Keratinocyte (primary cell): Measurements from ENCODE around the gene CCL4L2. TPM values are rescaled to one million over a fixed set of nuclear protein-coding genes. Genes with fewer than 3 reads are reported as not detected.
"Not testable (repeated sequence)": the region's sequence is repeated elsewhere in the genome, so short reads cannot be mapped to it uniquely, and the experiment has no call there.

Source experiments
- DNase-seq: peaks from one replicate; pipeline ENCODE4 v3.0.0-alpha.2; 2011; ENCODE audit warnings: low read depth, missing footprints, low spot score
- FAIRE-seq: peaks from 2 replicates; lab custom pipeline; 2011; peaks lifted over from hg19 to GRCh38; lab: Jason Lieb, UNC
- H2AFZ ChIP-seq: 2 replicates; pipeline ENCODE4 v1.6.0; 2012; ENCODE audit warnings: low read length, control low read depth, inconsistent platforms; ENCODE audit not compliant: control insufficient read depth
- H3K27ac ChIP-seq: 2 replicates; pipeline ENCODE4 v1.5.1; 2011; ENCODE audit warnings: low read length; ENCODE audit not compliant: control insufficient read depth, insufficient read depth
- H3K27me3 ChIP-seq: 3 replicates; pipeline ENCODE4 v1.6.0; 2011; ENCODE audit warnings: low read length; ENCODE audit not compliant: control insufficient read depth, insufficient read depth; ENCODE audit errors: extremely low read depth
- H3K36me3 ChIP-seq, 2 experiments: 2 replicates in 1 of 2; 3 replicates in 1 of 2; pipeline ENCODE4 v1.5.1; 2011; ENCODE audit warnings: low read length in 2 of 2, mild to moderate bottlenecking in 1 of 2; ENCODE audit not compliant: control insufficient read depth in 2 of 2, insufficient read depth in 2 of 2; ENCODE audit errors: extremely low read depth in 1 of 2
- H3K4me1 ChIP-seq: 3 replicates; pipeline ENCODE4 v1.5.1; 2011; ENCODE audit warnings: low read length; ENCODE audit not compliant: control insufficient read depth, insufficient read depth; ENCODE audit errors: extremely low read depth
- H3K4me2 ChIP-seq: 3 replicates; pipeline ENCODE4 v1.6.0; 2011; ENCODE audit warnings: low read depth, low read length; ENCODE audit not compliant: control insufficient read depth, insufficient read depth; ENCODE audit errors: extremely low read depth
- H3K4me3 ChIP-seq, 3 experiments: fragments of 200-600 bp in 1 of 3; sonication (generic) in 1 of 3; 2 replicates in 2 of 3; 3 replicates in 1 of 3; pipeline ENCODE4 v1.5.1; 2011 to 2016; ENCODE audit warnings: low read length in 3 of 3, mild to moderate bottlenecking in 3 of 3, control low read depth in 2 of 3, inconsistent platforms in 1 of 3, low read depth in 1 of 3, mixed read lengths in 1 of 3, mixed run types in 1 of 3, moderate library complexity in 1 of 3; ENCODE audit not compliant: control insufficient read depth in 2 of 3, insufficient read depth in 2 of 3; ENCODE audit errors: extremely low read depth in 1 of 3
- H3K79me2 ChIP-seq: 2 replicates; pipeline ENCODE4 v1.6.0; 2012; ENCODE audit warnings: low read length; ENCODE audit not compliant: control insufficient read depth, insufficient read depth
- H3K9ac ChIP-seq: 3 replicates; pipeline ENCODE4 v1.6.0; 2011; ENCODE audit warnings: low read length; ENCODE audit not compliant: control insufficient read depth, insufficient read depth; ENCODE audit errors: extremely low read depth
- H3K9me1 ChIP-seq: 3 replicates; pipeline ENCODE4 v1.6.0; 2011; ENCODE audit warnings: low read length; ENCODE audit not compliant: control insufficient read depth, insufficient read depth; ENCODE audit errors: extremely low read depth
- H3K9me3 ChIP-seq: 2 replicates; pipeline ENCODE4 v1.5.1; 2012; ENCODE audit warnings: low read depth, low read length; ENCODE audit not compliant: control insufficient read depth
- H4K20me1 ChIP-seq: 3 replicates; pipeline ENCODE4 v1.6.0; 2011; ENCODE audit warnings: low read length; ENCODE audit not compliant: control insufficient read depth, insufficient read depth; ENCODE audit errors: extremely low read depth
- EZH2 ChIP-seq: IDR thresholded peaks from one replicate; pipeline ENCODE4 v1.6.1; 2012; ENCODE audit warnings: inconsistent platforms, mild to moderate bottlenecking, low read length, moderate library complexity
- dilution Hi-C: fragments of 300-500 bp; cut with MboI; formaldehyde crosslinking; loops from one replicate; pipeline ENCODE4 v1.7.0; 2020; ENCODE audit warnings: low sequenced_read_pairs; ENCODE audit not compliant: extremely low pct_ligation_motif_present
- polyA plus RNA-seq, 5 experiments: library from polyadenylated mRNA; depleted of rRNA in 3 of 5; stranded (reverse) in 3 of 5; stranded (forward) in 1 of 5; unstranded in 1 of 5; fragments of >200 nt; gene quantifications; 1 replicate in 1 of 5; 2 replicates in 3 of 5; 3 replicates in 1 of 5; pipeline versions ENCODE4 v1.2.1 to v1.2.3, GENCODE V29; 2011 to 2012; ENCODE audit warnings: missing spikeins in 2 of 5, low read depth in 1 of 5, low replicate concordance in 1 of 5
- TF ChIP-seq, protein P1 (sequence below), 3 experiments: IDR thresholded peaks in 1 of 3; conservative IDR thresholded peaks in 1 of 3; optimal IDR thresholded peaks in 1 of 3; 2 replicates in 2 of 3; 3 replicates in 1 of 3; pipeline versions ENCODE3 to v1.5.1; 2011; ENCODE audit warnings: low read length in 3 of 3, mild to moderate bottlenecking in 3 of 3, moderate library complexity in 2 of 3, control low read depth in 1 of 3, inconsistent platforms in 1 of 3; ENCODE audit not compliant: insufficient read depth in 2 of 3; ENCODE audit errors: extremely low read depth in 1 of 3

Gene CCL4L2
- polyA plus RNA-seq, 1 donor (not counting 4 experiments of a cell fraction or from before 2014, with no cell fraction given) = not detected

DNA sequence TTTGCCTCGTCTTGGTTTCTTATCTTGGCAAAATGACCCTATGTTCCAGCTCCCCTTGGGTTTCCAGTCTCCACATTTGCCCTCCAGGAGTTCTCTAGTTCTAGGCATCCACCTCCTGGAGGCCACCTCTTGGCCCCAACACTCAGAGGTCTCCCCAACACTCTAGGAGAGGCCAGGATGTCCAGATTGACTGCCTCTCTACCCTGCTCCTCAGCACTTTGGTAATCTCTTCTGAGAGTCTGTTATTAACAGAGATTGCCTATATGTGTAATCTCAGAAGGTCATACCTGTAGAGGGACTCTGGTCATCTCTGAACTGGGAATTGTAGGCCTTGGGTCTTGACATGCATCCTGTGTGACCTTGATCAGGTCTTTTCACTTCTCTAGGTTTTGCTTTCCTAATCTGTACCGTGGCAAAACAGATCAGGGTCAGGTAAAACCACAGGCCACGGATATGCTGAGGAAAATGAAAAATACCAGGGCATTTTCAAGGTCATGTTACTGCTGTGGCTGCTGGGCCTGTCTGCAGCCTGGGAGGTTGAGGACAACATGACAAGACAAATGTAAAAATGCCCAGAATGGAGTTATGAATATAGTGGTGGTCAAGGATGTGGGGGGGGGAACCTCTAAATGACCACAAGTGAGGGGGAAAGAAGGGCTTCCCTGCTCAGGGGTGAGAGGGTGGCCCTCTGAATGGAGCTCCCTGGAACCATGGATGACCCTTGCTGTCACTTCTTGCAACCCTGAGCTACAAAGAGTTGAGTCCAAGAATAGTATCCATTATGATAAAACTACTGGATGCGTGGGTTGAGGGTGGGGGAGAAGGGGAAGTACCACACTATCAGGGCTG lies 5.0 kb upstream of the CCL4L2 start:
- Histone ChIP-seq H2AFZ (no peak overlapping the region), H3K9me1 (no peaks in the 10 kb centered on the region), H3K9me3 (no peaks in the 10 kb centered on the region), H4K20me1 (no peaks in the 10 kb centered on the region), H3K36me3 (no peaks in the 10 kb centered on the region), H3K27me3 (no peaks in the 10 kb centered on the region), H3K27ac (no peak overlapping the region), H3K4me1 (no peaks in the 10 kb centered on the region), H3K79me2 (no peaks in the 10 kb centered on the region), H3K4me3 (no peak overlapping the region), H3K4me2 (no peak overlapping the region), H3K9ac (no peak overlapping the region)
- dilution Hi-C loops = no loop called here
- no peak for TF ChIP-seq EZH2
- TF ChIP-seq, protein P1, sequence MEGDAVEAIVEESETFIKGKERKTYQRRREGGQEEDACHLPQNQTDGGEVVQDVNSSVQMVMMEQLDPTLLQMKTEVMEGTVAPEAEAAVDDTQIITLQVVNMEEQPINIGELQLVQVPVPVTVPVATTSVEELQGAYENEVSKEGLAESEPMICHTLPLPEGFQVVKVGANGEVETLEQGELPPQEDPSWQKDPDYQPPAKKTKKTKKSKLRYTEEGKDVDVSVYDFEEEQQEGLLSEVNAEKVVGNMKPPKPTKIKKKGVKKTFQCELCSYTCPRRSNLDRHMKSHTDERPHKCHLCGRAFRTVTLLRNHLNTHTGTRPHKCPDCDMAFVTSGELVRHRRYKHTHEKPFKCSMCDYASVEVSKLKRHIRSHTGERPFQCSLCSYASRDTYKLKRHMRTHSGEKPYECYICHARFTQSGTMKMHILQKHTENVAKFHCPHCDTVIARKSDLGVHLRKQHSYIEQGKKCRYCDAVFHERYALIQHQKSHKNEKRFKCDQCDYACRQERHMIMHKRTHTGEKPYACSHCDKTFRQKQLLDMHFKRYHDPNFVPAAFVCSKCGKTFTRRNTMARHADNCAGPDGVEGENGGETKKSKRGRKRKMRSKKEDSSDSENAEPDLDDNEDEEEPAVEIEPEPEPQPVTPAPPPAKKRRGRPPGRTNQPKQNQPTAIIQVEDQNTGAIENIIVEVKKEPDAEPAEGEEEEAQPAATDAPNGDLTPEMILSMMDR (optimal IDR thresholded peaks at IDR 0.05 in 1 of 3, IDR thresholded peaks at IDR 0.05 in 1 of 3, conservative IDR thresholded peaks at IDR 0.05 in 1 of 3; ENCODE audit: extremely low read depth in 1 of 3, insufficient read depth in 2 of 3, low read length in 3 of 3) = no peak
- DNase-seq = no peak
- no peak for FAIRE-seq

GRCh38 chr17:36206486-36206821 lies 4.4 kb upstream of the CCL4L2 start:
- DNase-seq, FAIRE-seq, H3K9me1 ChIP-seq, H4K20me1 ChIP-seq, H3K9me3 ChIP-seq, H3K79me2 ChIP-seq, H3K4me2 ChIP-seq, H3K27ac ChIP-seq, H3K9ac ChIP-seq, H3K4me1 ChIP-seq, H3K36me3 ChIP-seq, H2AFZ ChIP-seq, H3K4me3 ChIP-seq, dilution Hi-C loops, H3K27me3 ChIP-seq: not testable (repeated sequence)

- H3K9ac ChIP-seq, H3K4me1 ChIP-seq, H4K20me1 ChIP-seq, FAIRE-seq, dilution Hi-C loops, H3K27ac ChIP-seq, H2AFZ ChIP-seq, H3K36me3 ChIP-seq, H3K9me3 ChIP-seq, H3K9me1 ChIP-seq, H3K27me3 ChIP-seq, H3K4me3 ChIP-seq, H3K4me2 ChIP-seq, H3K79me2 ChIP-seq, DNase-seq: not testable (repeated sequence)
Observed at GRCh38 chr17:36207383-36207782, 3.5 kb upstream of the CCL4L2 start.
